ENCODE data around the gene CILP. TPM values are rescaled to one million over a fixed set of nuclear protein-coding genes. Genes with fewer than 3 reads are reported as not detected.

CILP gene
- total and polyA plus RNA-seq, 3 donors from 2014 or later: 8.0 to 48.6 (median 27.1) TPM

GRCh38 chr15:65248511-65249255 is 37.4 kb upstream of the CILP start:
- no peak for DNase-seq
- intact Hi-C loops (cut with DNase I; ENCODE audit: low total_unique reads): no loop called here
- Histone ChIP-seq H3K27ac (peak overlapping the region in 1 of 2 donors; percentile 64), H3K9me3 (no peaks in the 10 kb centered on the region), H3K4me1 (peaks cover 29% of the 10 kb centered on the region), H3K4me3 (no peak overlapping the region), H3K27me3 (no peaks in the 10 kb centered on the region), H3K36me3 (ENCODE audit: low read depth, missing control alignments) (no peaks in the 10 kb centered on the region)
- TF ChIP-seq POLR2A (IDR thresholded peaks at IDR 0.05) (no peak), CTCF (IDR thresholded peaks at IDR 0.05) (no peak)
- WGBS, 2 donors: 46 to 50% methylated on average over 9 of the region's 9 CpGs

- no peak overlapping the region for H3K27ac ChIP-seq
- intact Hi-C loops (cut with DNase I; ENCODE audit: low total_unique reads): no loop called here
Observed at GRCh38 chr15:65246939-65247338, 35.7 kb upstream of the CILP start.

GRCh38 chr15:65246026-65246714 is 34.9 kb upstream of the CILP start:
- TF ChIP-seq POLR2A (IDR thresholded peaks at IDR 0.05) (no peak), CTCF (IDR thresholded peaks at IDR 0.05) (no peak)
- peak overlapping the region; percentile 8 to 80 for H3K27ac ChIP-seq
- no peaks in the 10 kb centered on the region for H3K27me3 ChIP-seq
- DNase-seq: no peak
- peaks cover 29% of the 10 kb centered on the region for H3K4me1 ChIP-seq
- intact Hi-C loops (cut with DNase I; ENCODE audit: low total_unique reads): no loop called here
- H3K36me3 ChIP-seq (ENCODE audit: low read depth, missing control alignments): no peaks in the 10 kb centered on the region
- WGBS, 2 donors: 63 to 85% methylated on average over 6 to 8 of the region's 8 CpGs
- H3K9me3 ChIP-seq: no peaks in the 10 kb centered on the region
- no peak overlapping the region for H3K4me3 ChIP-seq

More at GRCh38 chr15:65246939-65247338, 35.7 kb upstream of the CILP start:
- Histone ChIP-seq H3K27me3 (no peaks in the 10 kb centered on the region), H3K36me3 (ENCODE audit: low read depth, missing control alignments) (no peaks in the 10 kb centered on the region), H3K4me3 (no peak overlapping the region), H3K9me3 (no peaks in the 10 kb centered on the region), H3K4me1 (peaks cover 29% of the 10 kb centered on the region)
- DNase-seq: no peak
- TF ChIP-seq CTCF (IDR thresholded peaks at IDR 0.05) (no peak), POLR2A (IDR thresholded peaks at IDR 0.05) (no peak)
- WGBS, 2 donors: 95 to 100% methylated on average over 6 of the region's 6 CpGs

- intact Hi-C loops (cut with DNase I; ENCODE audit: low total_unique reads): no loop called here
- 51 to 63% methylated on average over 5 to 11 of the region's 11 CpGs for WGBS, 2 donors
- TF ChIP-seq POLR2A (IDR thresholded peaks at IDR 0.05) (no peak), CTCF (IDR thresholded peaks at IDR 0.05) (no peak)
- Histone ChIP-seq H3K27me3 (no peaks in the 10 kb centered on the region), H3K4me3 (no peak overlapping the region), H3K27ac (peak overlapping the region; percentile 8 to 80), H3K9me3 (no peaks in the 10 kb centered on the region), H3K36me3 (ENCODE audit: low read depth, missing control alignments) (no peaks in the 10 kb centered on the region), H3K4me1 (peaks cover 29% of the 10 kb centered on the region)
- DNase-seq: peak; percentile 57
Observed at GRCh38 chr15:65245096-65245856, 34.0 kb upstream of the CILP start.
